GM20431 (cell line): ENCODE data around the gene RDH16.

Experiments
- in situ Hi-C: fragments of 300-500 bp; cut with MseI, MboI; formaldehyde crosslinking; loops from one replicate; pipeline ENCODE4 v1.15.0; 2020; ENCODE audit warnings: low sequenced_read_pairs; ENCODE audit not compliant: unreplicated experiment

RDH16 gene

GRCh38 chr12:56957229-56958052 is at the start of gene RDH16:
Gene RDH16, minus strand, starts transcription at chr12:56957608. Its CDS starts 146 bp downstream, at chr12:56957462.
- in situ Hi-C loops, result no loop called here

- in situ Hi-C loops, result loop anchor here (10.0 kb wide), 1 partner anchor 242 kb away; the partner anchor contains the start of gene HSD17B6
Measured at GRCh38 chr12:57006809-57007475, 49.5 kb upstream of the RDH16 start.

- in situ Hi-C loops, result loop anchor here (10.0 kb wide), 1 partner anchor 241 kb away; the partner anchor contains the start of gene HSD17B6
Measured at GRCh38 chr12:57005980-57006808, 48.8 kb upstream of the RDH16 start, which contains the start of gene ZBTB39. Gene ZBTB39, minus strand, starts transcription at chr12:57006546. Its CDS starts 1,629 bp downstream, at chr12:57004917.

- in situ Hi-C loops, result loop anchor here (10.0 kb wide), 1 partner anchor 240 kb away; the partner anchor contains the start of gene HSD17B6
Measured at GRCh38 chr12:57004651-57005050, 47.2 kb upstream of the RDH16 start.

- in situ Hi-C loops, result loop anchor here (10.0 kb wide), 1 partner anchor 239 kb away; the partner anchor contains the start of gene HSD17B6
Measured at GRCh38 chr12:57003395-57003794, 46.0 kb upstream of the RDH16 start.

- in situ Hi-C loops, result loop anchor here (10.0 kb wide), 1 partner anchor 237 kb away; the partner anchor contains the start of gene HSD17B6
Measured at GRCh38 chr12:57001448-57001906, 44.1 kb upstream of the RDH16 start.

GRCh38 chr12:57000393-57000792 is 43.0 kb upstream of the RDH16 start:
- in situ Hi-C loops, result loop anchor here (10.0 kb wide), 1 partner anchor 236 kb away; the partner anchor contains the start of gene HSD17B6

GRCh38 chr12:56999456-56999855 is 42.0 kb upstream of the RDH16 start:
- in situ Hi-C loops, result no loop called here

GRCh38 chr12:56998981-56999380 is 41.6 kb upstream of the RDH16 start:
- in situ Hi-C loops, result no loop called here

GRCh38 chr12:56998316-56998715 is 40.9 kb upstream of the RDH16 start:
- in situ Hi-C loops, result no loop called here

- in situ Hi-C loops, result no loop called here
Measured at GRCh38 chr12:56996793-56997545, 39.6 kb upstream of the RDH16 start.

- in situ Hi-C loops, result no loop called here
Measured at GRCh38 chr12:56995930-56996496, 38.6 kb upstream of the RDH16 start.

GRCh38 chr12:56995201-56995929 is 38.0 kb upstream of the RDH16 start:
- in situ Hi-C loops, result no loop called here

- in situ Hi-C loops, result no loop called here
Measured at GRCh38 chr12:56994231-56994746, 36.9 kb upstream of the RDH16 start.

GRCh38 chr12:56993346-56993745 is 35.9 kb upstream of the RDH16 start:
- in situ Hi-C loops, result no loop called here

- in situ Hi-C loops, result no loop called here
Measured at GRCh38 chr12:56991319-56992246, 34.2 kb upstream of the RDH16 start.
